K562 (cell line): ENCODE data around the gene SART3.

ENCODE experiments used
- AFF4 ChIP-seq: sonication (generic); formaldehyde crosslinking; IDR thresholded peaks from 2 replicates; pipeline ENCODE4 v1.8.0; 2023; ENCODE audit warnings: mild to moderate bottlenecking, missing genetic modification reagents
- BHLHE40 ChIP-seq: IDR thresholded peaks from 2 replicates; pipeline ENCODE4 v1.6.1; 2011; ENCODE audit warnings: low read length, improper control_type of control experiment
- BRF1 ChIP-seq: IDR thresholded peaks from 3 replicates; pipeline ENCODE4 v1.6.1; 2011; ENCODE audit warnings: borderline replicate concordance, mild to moderate bottlenecking; ENCODE audit not compliant: insufficient read length; ENCODE audit errors: extremely low read depth
- ELF4 ChIP-seq: fragments of 450-650 bp; formaldehyde crosslinking; IDR thresholded peaks from 2 replicates; pipeline ENCODE4 v1.4.0; 2022; ENCODE audit warnings: missing genetic modification characterization
- EP300 ChIP-seq: IDR thresholded peaks from 2 replicates; pipeline ENCODE4 v1.6.1; 2012; ENCODE audit warnings: low read length, improper control_type of control experiment
- FOXJ2 ChIP-seq: fragments of 200-800 bp; sonication (Bioruptor generic); IDR thresholded peaks from 2 replicates; pipeline ENCODE4 v1.6.1; 2016; ENCODE audit warnings: missing genetic modification characterization, missing compliant biosample characterization
- HDAC2 ChIP-seq: fragments of 450-650 bp; IDR thresholded peaks from 2 replicates; pipeline ENCODE4 v1.6.1; 2016; ENCODE audit warnings: mild to moderate bottlenecking
- MAX ChIP-seq: sonication (generic); formaldehyde crosslinking; IDR thresholded peaks from 2 replicates; pipeline ENCODE4 v1.9.0; 2022; ENCODE audit warnings: mild to moderate bottlenecking, missing genetic modification reagents
- NCOR1 ChIP-seq: fragments of 450-650 bp; IDR thresholded peaks from 2 replicates; pipeline ENCODE4 v1.6.1; 2016; ENCODE audit warnings: mild to moderate bottlenecking, moderate library complexity
- STAG1 ChIP-seq: sonication (generic); formaldehyde crosslinking; IDR thresholded peaks from 2 replicates; pipeline ENCODE4 v1.5.0; 2020; ENCODE audit warnings: missing genetic modification reagents, borderline replicate concordance
- TAF1 ChIP-seq: IDR thresholded peaks from 2 replicates; pipeline ENCODE4 v1.6.1; 2011; ENCODE audit warnings: mild to moderate bottlenecking, low read length, moderate library complexity; ENCODE audit not compliant: insufficient read depth, control insufficient read depth, severe bottlenecking; ENCODE audit errors: extremely low read depth
- TOE1 ChIP-seq, 2 experiments: fragments of 450-650 bp in 1 of 2; sonication (generic) in 1 of 2; formaldehyde crosslinking in 1 of 2; IDR thresholded peaks; 2 replicates each; pipeline versions ENCODE4 v1.7.1 to v1.8.0; 2016 to 2022; ENCODE audit warnings: borderline replicate concordance in 2 of 2, mild to moderate bottlenecking in 2 of 2, antibody characterized with exemption in 1 of 2, inconsistent platforms in 1 of 2, low read depth in 1 of 2, missing genetic modification reagents in 1 of 2, moderate library complexity in 1 of 2
- ZNF644 ChIP-seq: fragments of 200-800 bp; sonication (Bioruptor generic); IDR thresholded peaks from 2 replicates; pipeline ENCODE4 v1.6.1; 2016; ENCODE audit warnings: low read depth, missing genetic modification characterization, missing compliant biosample characterization

GRCh38 chr12:108605000-108605689, 44.2 kb upstream of the SART3 start:
- TF ChIP-seq HDAC2 (no peak), ELF4 (no peak), BRF1 (no peak), STAG1 (CRISPR knock-in tag) (no peak), NCOR1 (no peak), TOE1 (IDR thresholded peaks at IDR 0.05; ENCODE audit: borderline replicate concordance) (no peak), TOE1 (CRISPR knock-in tag; IDR thresholded peaks at IDR 0.05; ENCODE audit: borderline replicate concordance, low read depth) (no peak), TAF1 (no peak), BHLHE40 (no peak), ZNF644 (no peak), FOXJ2 (no peak), EP300 (no peak), MAX (peak; percentile 28; the same call in 1 of the 2 replicates), AFF4 (CRISPR knock-in tag) (no peak)
